ENCODE results near the gene HOXA5. TPM values are rescaled to one million over a fixed set of nuclear protein-coding genes. Genes with fewer than 3 reads are reported as not detected.
A peak's percentile ranks its signal among the peaks of the same experiment; 100 is the strongest.

The HOXA5 gene
- total and polyA plus RNA-seq, 10 of the 15 experiments (the other 5 are each of a cell fraction or from before 2014, with no cell fraction given): 0.05 to 0.13 TPM; not detected in 8

DNA sequence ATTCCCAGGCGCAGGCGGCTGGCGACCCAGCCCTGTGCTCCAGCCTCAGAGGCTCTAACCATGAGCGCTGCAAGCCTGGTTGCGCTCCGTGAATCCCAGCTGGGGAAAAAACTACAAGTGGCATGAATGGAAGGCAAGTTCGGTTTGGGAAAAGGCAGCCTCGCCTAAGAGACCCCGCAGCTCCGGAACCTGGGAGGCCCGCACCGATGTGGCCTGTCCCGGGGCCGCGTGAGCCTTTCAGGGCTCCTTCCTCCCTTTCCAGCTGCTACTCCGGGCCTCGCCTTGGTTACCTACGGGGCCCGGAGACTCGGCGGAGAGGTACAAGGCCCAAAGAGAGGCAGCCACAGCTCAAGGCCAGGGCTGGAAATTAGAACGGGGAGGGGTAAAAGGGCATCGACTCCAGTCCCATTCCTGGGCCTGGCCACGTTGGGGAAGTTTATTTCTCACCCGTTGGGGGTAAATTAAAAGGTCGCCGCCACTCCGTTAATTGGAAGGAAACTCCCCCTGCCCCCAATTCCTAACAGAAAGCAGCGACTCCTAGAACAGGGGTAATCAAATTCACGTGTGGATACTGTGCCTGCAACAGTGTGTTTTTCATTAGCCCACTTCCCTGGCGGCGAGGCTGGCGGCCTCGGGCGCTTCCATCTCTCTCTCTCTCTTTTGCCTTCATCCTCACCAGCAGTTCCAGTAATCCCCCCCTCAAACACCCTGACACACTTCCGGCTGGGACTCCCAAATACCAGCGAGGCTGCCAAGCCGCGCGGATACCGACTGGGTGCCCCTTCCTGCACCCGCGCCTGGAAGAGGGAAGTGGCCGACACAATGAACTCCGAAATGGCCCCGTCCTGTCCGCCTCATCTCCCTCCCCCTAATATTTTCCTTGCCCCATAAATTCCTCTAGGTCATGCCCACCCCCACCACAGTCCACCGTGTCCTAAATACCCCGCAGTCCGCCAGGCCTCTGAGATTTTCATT is 23.3 kb upstream of the HOXA5 start:
- H3K27ac ChIP-seq (ENCODE audit: control insufficient read depth, insufficient read depth): no peak overlapping the region
- H3K4me3 ChIP-seq: no peak overlapping the region
- no peak overlapping the region for H3K4me2 ChIP-seq (ENCODE audit: control insufficient read depth, insufficient read depth)
- no TSS peak for BruUV-seq (replicated peaks)
- peaks cover 2% of the 10 kb centered on the region; the same call in 1 of the 3 replicates for H3K9me3 ChIP-seq (replicated peaks; ENCODE audit: control insufficient read depth, insufficient read depth, low read length)
- DNase-seq (ENCODE audit: low read depth, low spot score) (no peak), FAIRE-seq (no peak), ATAC-seq (no peak)
- no peak for TF ChIP-seq ZNF622 (IDR thresholded peaks at IDR 0.05)
- 0 out of 2 replicates have a peak, but pooled peaks have one; percentile 22 for TF ChIP-seq EZH2 (IDR thresholded peaks at IDR 0.05; ENCODE audit: borderline replicate concordance, control insufficient read depth, low read depth, low read length)
- no peak for TF ChIP-seq ETV6 (conservative IDR thresholded peaks at IDR 0.05 in 1 of 2, IDR thresholded peaks at IDR 0.05 in 1 of 2; ENCODE audit: borderline replicate concordance in 1 of 2, low read depth in 1 of 2)
- TF ChIP-seq RAD51 (IDR thresholded peaks at IDR 0.05): no peak
- TF ChIP-seq NR2F1 (conservative IDR thresholded peaks at IDR 0.05): no peak
- peaks cover 24 to 43% of the 10 kb centered on the region in 2 experiments for H3K27me3 ChIP-seq (replicated peaks in 1 of 2; ENCODE audit: control insufficient read depth in 2 of 2, insufficient read depth in 2 of 2, low read length in 1 of 2)
- no peaks in the 10 kb centered on the region; a peak in 1 of 4 replicates for H3K36me3 ChIP-seq (ENCODE audit: control insufficient read depth in 2 of 2, insufficient read depth in 2 of 2, low read length in 1 of 2)
- ChIA-PET CTCF (interaction anchor here (1.0 kb wide), 1 partner anchor 15 kb away, joined by 4 read pairs; no protein-coding TSS in a partner anchor), SMC1A (ENCODE audit: uncharacterized antibody, unreplicated experiment) (no interaction called here), POLR2A (no interaction called here), RAD21 (ENCODE audit: unreplicated experiment) (no interaction called here)
- in situ Hi-C loops (cut with MboI) (loop anchor here (25.0 kb wide), 1 partner anchor 1080 kb away; no protein-coding TSS in a partner anchor), intact Hi-C loops (cut with micrococcal nuclease; ENCODE audit: unreplicated experiment) (no loop called here)
- WGBS (ENCODE audit: insufficient coverage, insufficient replicate concordance, low lambda C conversion rate, missing lambda C conversion rate): 21% methylated on average over 46 of the region's 50 CpGs
- H2AFZ ChIP-seq (ENCODE audit: control insufficient read depth, low read depth, low read length): no peak overlapping the region
- no peaks in the 10 kb centered on the region for H3K4me1 ChIP-seq (ENCODE audit: control insufficient read depth, insufficient read depth, low read length)
- H4K20me1 ChIP-seq (ENCODE audit: control insufficient read depth, insufficient read depth): no peaks in the 10 kb centered on the region
- no peaks in the 10 kb centered on the region for H3K79me2 ChIP-seq (ENCODE audit: control insufficient read depth, insufficient read depth, low read length)
- H3K9ac ChIP-seq (ENCODE audit: control insufficient read depth, insufficient read depth, low read length): no peak overlapping the region
